ENCODE results near the gene PSMA2.
"Not testable (repeated sequence)": the region's sequence is repeated elsewhere in the genome, so short reads cannot be mapped to it uniquely, and the experiment has no call there.

PSMA2 gene

DNA sequence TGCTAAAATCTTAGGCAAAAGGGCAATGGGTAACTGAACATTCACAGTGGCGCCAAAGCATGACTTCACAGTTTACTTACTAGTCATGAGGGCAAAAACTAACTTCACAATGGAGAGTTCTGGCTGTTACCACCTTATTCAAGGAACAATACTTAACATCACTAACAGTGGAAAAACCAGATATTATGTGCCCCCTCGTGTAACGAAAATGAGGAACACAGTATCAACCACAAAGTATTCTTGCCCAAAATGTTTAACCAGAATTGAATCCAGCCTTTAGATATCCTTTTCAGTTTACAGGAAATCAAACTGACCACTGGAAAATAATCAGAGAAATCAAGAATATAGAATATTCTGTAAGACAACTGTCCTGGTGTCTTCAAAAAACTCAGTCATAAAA lies 29.6 kb downstream of the PSMA2 start:
- H3K27ac ChIP-seq (ENCODE audit: low read depth, low read length, severe bottlenecking): no peak overlapping the region
- no peaks in the 10 kb centered on the region for H3K36me3 ChIP-seq (ENCODE audit: control insufficient read depth, insufficient read depth, low read length)

GRCh38 chr7:42900842-42901241 lies 31.1 kb downstream of the PSMA2 start:
- no peaks in the 10 kb centered on the region for H3K9me3 ChIP-seq (ENCODE audit: control insufficient read depth, low read length)
- H3K36me3 ChIP-seq (ENCODE audit: control insufficient read depth, insufficient read depth, low read length): no peaks in the 10 kb centered on the region
- H3K4me1 ChIP-seq (ENCODE audit: control insufficient read depth, insufficient read depth, low read length, poor library complexity, severe bottlenecking): no peaks in the 10 kb centered on the region
- no peak overlapping the region for H3K4me3 ChIP-seq (ENCODE audit: extremely low read depth, insufficient read depth, low read length, poor library complexity, severe bottlenecking)
- no peak overlapping the region for H3K27ac ChIP-seq (ENCODE audit: low read depth, low read length, severe bottlenecking)

More for the DNA sequence above, 29.6 kb downstream of the PSMA2 start:
- 62 to 67% methylated on average over 3 of the region's 3 CpGs for WGBS, 2 experiments (ENCODE audit: insufficient coverage in 2 of 2)
- no peaks in the 10 kb centered on the region for H3K9me3 ChIP-seq (ENCODE audit: control insufficient read depth, low read length)
- no peak overlapping the region for H3K4me3 ChIP-seq (ENCODE audit: extremely low read depth, insufficient read depth, low read length, poor library complexity, severe bottlenecking)
- no peaks in the 10 kb centered on the region for H3K4me1 ChIP-seq (ENCODE audit: control insufficient read depth, insufficient read depth, low read length, poor library complexity, severe bottlenecking)

DNA sequence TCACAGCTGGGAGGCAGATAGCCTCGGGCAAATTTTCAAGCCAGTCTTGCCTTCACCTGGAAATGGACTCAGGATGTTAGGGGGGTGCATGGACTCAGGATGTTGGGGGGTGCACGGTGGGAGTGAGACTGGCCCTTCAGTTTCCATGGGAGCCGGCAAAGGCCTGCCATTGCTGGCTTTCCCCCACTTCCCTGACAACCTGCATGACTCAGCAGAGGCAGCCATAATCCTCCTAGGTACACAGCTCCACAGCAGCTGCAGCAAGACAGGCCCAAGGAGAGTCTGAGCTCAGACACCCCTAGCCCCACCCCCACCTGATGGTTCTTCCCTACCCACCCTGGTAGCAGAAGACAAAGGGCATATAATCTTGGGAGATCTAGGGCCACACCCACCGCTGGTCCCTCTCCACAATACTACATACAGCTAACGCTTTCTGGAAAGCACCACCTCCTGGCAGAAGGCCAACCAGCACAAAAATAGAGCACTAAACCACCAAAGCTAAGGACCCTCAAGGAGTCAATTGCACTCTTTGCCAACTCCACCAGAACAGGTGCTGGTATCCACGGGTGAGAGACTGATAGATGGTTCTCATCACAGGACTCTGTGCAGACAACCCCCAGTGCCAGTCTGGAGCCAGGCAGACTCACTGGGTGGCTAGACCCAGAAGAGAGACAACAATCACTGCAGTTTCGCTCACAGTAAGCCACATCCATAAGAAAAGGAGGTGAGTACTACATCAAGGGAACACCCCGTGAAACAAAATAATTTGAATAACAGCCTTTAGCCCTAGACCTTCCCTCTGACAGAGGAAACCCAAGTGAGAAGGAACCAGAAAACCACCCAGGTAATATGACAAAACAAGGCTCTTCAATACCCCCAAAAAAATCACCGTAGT lies 38.4 kb downstream of the PSMA2 start:
- Histone ChIP-seq H3K36me3 (ENCODE audit: control insufficient read depth, insufficient read depth, low read length) (no peaks in the 10 kb centered on the region), H3K27ac (ENCODE audit: low read depth, low read length, severe bottlenecking) (no peak overlapping the region), H3K4me1 (ENCODE audit: control insufficient read depth, insufficient read depth, low read length, poor library complexity, severe bottlenecking) (no peaks in the 10 kb centered on the region), H3K9me3 (ENCODE audit: control insufficient read depth, low read length) (no peaks in the 10 kb centered on the region), H3K4me3 (ENCODE audit: extremely low read depth, insufficient read depth, low read length, poor library complexity, severe bottlenecking) (no peak overlapping the region)
- 45 to 85% methylated on average over 2 of the region's 9 CpGs for WGBS, 2 experiments (ENCODE audit: insufficient coverage in 2 of 2)

- no peak overlapping the region for H3K27ac ChIP-seq (ENCODE audit: low read depth, low read length, severe bottlenecking)
- no peak overlapping the region for H3K4me3 ChIP-seq (ENCODE audit: extremely low read depth, insufficient read depth, low read length, poor library complexity, severe bottlenecking)
Observed at GRCh38 chr7:42886893-42887505, 45.0 kb downstream of the PSMA2 start.

DNA sequence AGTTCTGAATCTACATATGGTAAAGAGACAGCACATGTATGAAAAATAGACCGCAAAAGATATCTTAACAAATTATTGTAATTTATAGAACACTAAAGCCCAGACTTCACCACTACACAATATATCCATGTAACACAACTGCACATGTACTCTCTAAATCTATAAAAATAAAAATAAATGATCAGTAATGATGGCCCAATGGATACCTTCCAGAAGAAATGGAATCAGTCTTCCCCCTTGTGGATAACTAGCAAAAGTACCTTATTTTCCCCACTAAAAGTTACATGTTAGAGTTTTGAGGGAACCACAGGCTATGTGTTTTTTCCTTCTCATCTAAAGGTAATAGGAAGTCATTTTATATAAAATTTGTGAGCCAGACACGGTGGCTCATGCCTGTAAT lies 45.8 kb downstream of the PSMA2 start:
- no peaks in the 10 kb centered on the region for H3K4me1 ChIP-seq (ENCODE audit: control insufficient read depth, insufficient read depth, low read length, poor library complexity, severe bottlenecking)
- no peak overlapping the region for H3K4me3 ChIP-seq (ENCODE audit: extremely low read depth, insufficient read depth, low read length, poor library complexity, severe bottlenecking)
- H3K27ac ChIP-seq (ENCODE audit: low read depth, low read length, severe bottlenecking): no peak overlapping the region
- WGBS, 2 experiments (ENCODE audit: insufficient coverage in 2 of 2): 20% methylated on average over 1 of the region's 2 CpGs; no CpG with 5 or more reads in 1 of the 2 experiments
- no peaks in the 10 kb centered on the region for H3K9me3 ChIP-seq (ENCODE audit: control insufficient read depth, low read length)
- H3K36me3 ChIP-seq (ENCODE audit: control insufficient read depth, insufficient read depth, low read length): no peaks in the 10 kb centered on the region

More at GRCh38 chr7:42886893-42887505, 45.0 kb downstream of the PSMA2 start:
- Histone ChIP-seq H3K9me3 (ENCODE audit: control insufficient read depth, low read length) (no peaks in the 10 kb centered on the region), H3K4me1 (ENCODE audit: control insufficient read depth, insufficient read depth, low read length, poor library complexity, severe bottlenecking) (no peaks in the 10 kb centered on the region), H3K36me3 (ENCODE audit: control insufficient read depth, insufficient read depth, low read length) (no peaks in the 10 kb centered on the region)

- WGBS, 2 experiments (ENCODE audit: insufficient coverage in 2 of 2): 80 to 90% methylated on average over 6 to 7 of the region's 8 CpGs
- not testable (repeated sequence) for H3K36me3 ChIP-seq (ENCODE audit: control insufficient read depth, insufficient read depth, low read length); H3K27ac ChIP-seq (ENCODE audit: low read depth, low read length, severe bottlenecking)
Observed at GRCh38 chr7:42885183-42885582, 46.8 kb downstream of the PSMA2 start.

GRCh38 chr7:42883950-42884349 lies 48.0 kb downstream of the PSMA2 start:
- no peaks in the 10 kb centered on the region for H3K4me1 ChIP-seq (ENCODE audit: control insufficient read depth, insufficient read depth, low read length, poor library complexity, severe bottlenecking)
- no peak overlapping the region for H3K27ac ChIP-seq (ENCODE audit: low read depth, low read length, severe bottlenecking)
- H3K4me3 ChIP-seq (ENCODE audit: extremely low read depth, insufficient read depth, low read length, poor library complexity, severe bottlenecking): no peak overlapping the region
- no peaks in the 10 kb centered on the region for H3K9me3 ChIP-seq (ENCODE audit: control insufficient read depth, low read length)
- H3K36me3 ChIP-seq (ENCODE audit: control insufficient read depth, insufficient read depth, low read length): no peaks in the 10 kb centered on the region
- 57 to 87% methylated on average over 6 of the region's 6 CpGs for WGBS, 2 experiments (ENCODE audit: insufficient coverage in 2 of 2)

More at GRCh38 chr7:42885183-42885582, 46.8 kb downstream of the PSMA2 start:
- not testable (repeated sequence) for H3K4me3 ChIP-seq (ENCODE audit: extremely low read depth, insufficient read depth, low read length, poor library complexity, severe bottlenecking); H3K4me1 ChIP-seq (ENCODE audit: control insufficient read depth, insufficient read depth, low read length, poor library complexity, severe bottlenecking); H3K9me3 ChIP-seq (ENCODE audit: control insufficient read depth, low read length)

DNA sequence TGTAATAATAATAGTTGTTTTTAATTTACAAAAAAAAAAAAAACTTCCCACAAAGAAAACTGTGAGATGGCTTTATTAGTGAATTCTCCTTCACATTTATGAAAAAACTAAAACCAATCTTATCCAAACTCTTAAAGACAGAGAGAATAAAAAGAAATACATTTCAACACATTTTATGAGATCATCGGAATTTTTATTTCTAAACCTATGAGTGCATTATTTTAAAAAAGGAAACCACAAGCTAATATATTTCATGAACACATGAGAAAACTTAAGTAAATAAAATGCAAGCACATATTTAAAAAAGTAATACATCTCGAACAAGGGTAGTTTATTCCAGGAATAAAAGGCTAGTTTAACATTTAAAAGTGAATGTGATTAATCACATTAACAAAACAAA lies 51.6 kb downstream of the PSMA2 start:
- no CpG with 5 or more reads among the region's 2 CpGs for WGBS, 2 experiments (ENCODE audit: insufficient coverage in 2 of 2)
- no peak overlapping the region for H3K4me3 ChIP-seq (ENCODE audit: extremely low read depth, insufficient read depth, low read length, poor library complexity, severe bottlenecking)
- no peak overlapping the region for H3K27ac ChIP-seq (ENCODE audit: low read depth, low read length, severe bottlenecking)
- no peaks in the 10 kb centered on the region for H3K36me3 ChIP-seq (ENCODE audit: control insufficient read depth, insufficient read depth, low read length)
- H3K4me1 ChIP-seq (ENCODE audit: control insufficient read depth, insufficient read depth, low read length, poor library complexity, severe bottlenecking): no peaks in the 10 kb centered on the region
- H3K9me3 ChIP-seq (ENCODE audit: control insufficient read depth, low read length): no peaks in the 10 kb centered on the region

DNA sequence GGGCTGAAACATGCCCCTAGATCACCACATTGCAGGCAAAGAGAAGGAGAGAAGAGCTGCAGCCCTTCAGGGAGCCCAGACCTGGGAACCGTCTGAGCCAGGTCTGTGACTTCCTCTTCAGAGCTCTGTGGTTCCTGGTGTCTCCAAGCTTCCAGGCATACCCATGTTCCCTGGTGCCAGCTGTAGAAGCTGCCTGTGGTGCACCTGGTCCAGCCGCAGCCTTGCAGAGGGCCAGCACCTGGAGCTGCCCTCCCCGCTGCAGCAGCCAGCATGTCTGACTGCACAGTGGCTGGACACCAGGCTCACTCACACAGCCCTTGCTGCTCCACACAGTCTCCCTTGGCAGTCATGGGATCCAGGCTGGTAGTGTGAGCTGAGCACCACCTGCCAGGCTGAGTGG lies 53.7 kb downstream of the PSMA2 start:
- Histone ChIP-seq H3K4me3 (ENCODE audit: extremely low read depth, insufficient read depth, low read length, poor library complexity, severe bottlenecking) (no peak overlapping the region), H3K9me3 (ENCODE audit: control insufficient read depth, low read length) (no peaks in the 10 kb centered on the region), H3K36me3 (ENCODE audit: control insufficient read depth, insufficient read depth, low read length) (no peaks in the 10 kb centered on the region), H3K27ac (ENCODE audit: low read depth, low read length, severe bottlenecking) (no peak overlapping the region), H3K4me1 (ENCODE audit: control insufficient read depth, insufficient read depth, low read length, poor library complexity, severe bottlenecking) (no peaks in the 10 kb centered on the region)
- 100% methylated on average over 2 to 3 of the region's 3 CpGs for WGBS, 2 experiments (ENCODE audit: insufficient coverage in 2 of 2)

DNA sequence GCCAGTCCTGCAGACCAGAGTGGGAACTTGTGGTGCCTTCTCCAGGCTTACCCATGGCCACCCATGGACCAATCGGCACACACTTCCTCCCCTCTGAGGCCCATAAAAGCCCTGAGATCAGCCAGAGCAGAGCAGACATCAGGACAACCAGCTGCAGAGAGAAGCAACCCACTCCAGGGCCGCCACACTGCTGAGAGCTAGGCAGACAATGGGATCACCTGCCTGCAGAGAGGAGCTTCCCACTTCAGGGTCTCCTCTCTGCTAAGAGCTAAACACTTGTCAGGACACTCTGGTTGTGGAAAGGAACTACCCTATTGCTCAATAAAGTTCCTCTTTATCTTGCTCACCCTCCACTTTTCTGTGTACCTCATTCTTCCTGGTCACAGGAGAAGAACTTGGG lies 54.1 kb downstream of the PSMA2 start:
- Histone ChIP-seq H3K27ac (ENCODE audit: low read depth, low read length, severe bottlenecking) (no peak overlapping the region), H3K36me3 (ENCODE audit: control insufficient read depth, insufficient read depth, low read length) (no peaks in the 10 kb centered on the region), H3K4me3 (ENCODE audit: extremely low read depth, insufficient read depth, low read length, poor library complexity, severe bottlenecking) (no peak overlapping the region), H3K9me3 (ENCODE audit: control insufficient read depth, low read length) (no peaks in the 10 kb centered on the region), H3K4me1 (ENCODE audit: control insufficient read depth, insufficient read depth, low read length, poor library complexity, severe bottlenecking) (no peaks in the 10 kb centered on the region)
- WGBS, 2 experiments (ENCODE audit: insufficient coverage in 2 of 2): 82 to 100% methylated on average over 1 to 2 of the region's 2 CpGs

Measured in mesodermal cell (in vitro differentiated cells).